ENCODE results near the gene POLD2.

DNA sequence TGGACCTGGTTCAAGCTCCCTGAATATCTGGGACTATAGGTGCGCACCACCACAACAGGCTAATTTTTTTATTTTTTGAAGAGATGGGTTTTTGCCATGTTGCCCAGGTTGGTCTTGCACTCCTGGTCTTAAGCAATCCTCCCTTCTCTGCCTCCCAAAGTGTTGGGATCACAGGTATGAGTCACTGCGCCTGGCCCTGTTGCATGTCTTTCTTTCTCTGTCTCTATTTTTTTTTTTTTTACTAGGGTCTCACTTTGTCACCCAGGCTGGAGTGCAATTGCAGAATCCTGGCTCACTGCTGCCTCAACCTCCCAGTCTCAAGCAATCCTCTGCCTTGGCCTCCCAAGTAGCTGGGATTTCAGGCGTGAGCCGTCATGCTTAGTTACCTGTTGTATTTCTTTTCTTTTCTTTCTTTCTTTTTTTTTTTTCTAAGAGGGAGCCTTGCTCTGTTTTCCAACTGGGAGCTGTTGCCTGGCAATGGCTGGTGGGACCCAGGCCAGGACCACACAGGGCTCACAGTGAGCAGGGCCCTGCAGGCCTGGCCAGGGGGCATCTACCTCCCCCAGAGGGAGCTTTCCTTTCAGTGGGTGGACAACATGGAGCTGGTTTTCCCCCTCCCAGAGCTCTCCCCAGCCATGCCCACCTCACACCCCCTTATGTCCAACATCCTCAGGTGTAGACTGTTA is 11.7 kb upstream of the POLD2 start:
- no peak for TF ChIP-seq POLR2A (IDR thresholded peaks at IDR 0.05; ENCODE audit: control extremely low read depth in 1 of 2, low read depth in 2 of 2, low read length in 2 of 2)
- no peak for TF ChIP-seq CEBPB (IDR thresholded peaks at IDR 0.05; ENCODE audit: low read depth, low read length)
- TF ChIP-seq CTCF (IDR thresholded peaks at IDR 0.05; ENCODE audit: control extremely low read depth in 1 of 3, insufficient read depth in 1 of 3, low read depth in 1 of 3, low read length in 3 of 3): no peak

Data from H1 (cell line).